GM12891 (cell line): ENCODE data around the gene ETV6.

Experiments used
- POLR2A ChIP-seq: IDR thresholded peaks from 2 replicates; pipeline ENCODE4 v1.6.1; 2011; ENCODE audit warnings: low read depth, low read length, control low read depth
- POLR2AphosphoS5 ChIP-seq: IDR thresholded peaks from 2 replicates; pipeline ENCODE4 v1.6.1; 2011; ENCODE audit warnings: low read depth, low read length, control low read depth
- POU2F2 ChIP-seq: IDR thresholded peaks from 2 replicates; pipeline ENCODE4 v1.6.1; 2011; ENCODE audit warnings: low read depth, mild to moderate bottlenecking, control low read depth, low read length, moderate library complexity
- SPI1 ChIP-seq: IDR thresholded peaks from 2 replicates; pipeline ENCODE4 v1.6.1; 2011; ENCODE audit warnings: low read depth, low read length, control low read depth
- TAF1 ChIP-seq: IDR thresholded peaks from 2 replicates; pipeline ENCODE4 v1.6.1; 2011; ENCODE audit warnings: low read depth, low read length, control low read depth

DNA sequence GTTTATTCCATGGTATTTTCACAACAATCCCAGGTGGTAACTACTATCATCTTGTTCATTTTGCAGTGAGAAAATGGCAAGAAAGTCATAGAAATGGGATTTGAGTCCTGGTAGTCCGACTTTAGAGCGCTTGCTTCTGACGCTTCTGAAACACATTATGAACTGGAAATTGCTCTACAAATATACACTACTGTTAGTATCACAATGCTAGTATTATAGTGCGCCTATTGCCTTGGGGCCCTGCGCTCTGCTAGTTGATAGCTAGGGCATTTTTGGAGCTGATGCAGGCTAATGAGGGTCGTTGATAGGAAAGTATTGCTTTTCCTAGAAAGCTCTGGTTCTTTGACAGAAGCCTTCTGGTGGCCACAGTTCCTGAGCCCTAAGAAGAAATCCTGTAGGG is 61.0 kb downstream of the ETV6 start:
- TF ChIP-seq POLR2AphosphoS5 (no peak; the same call in 1 of the 2 replicates), POLR2A (no peak), SPI1 (no peak), TAF1 (no peak), POU2F2 (no peak)
